ENCODE measurements around the gene SLC39A13. TPM values are rescaled to one million over a fixed set of nuclear protein-coding genes. Genes with fewer than 3 reads are reported as not detected.

Gene SLC39A13
- total and polyA plus RNA-seq, 8 donors = 29.6 to 66.1 (median 36.6) TPM

DNA sequence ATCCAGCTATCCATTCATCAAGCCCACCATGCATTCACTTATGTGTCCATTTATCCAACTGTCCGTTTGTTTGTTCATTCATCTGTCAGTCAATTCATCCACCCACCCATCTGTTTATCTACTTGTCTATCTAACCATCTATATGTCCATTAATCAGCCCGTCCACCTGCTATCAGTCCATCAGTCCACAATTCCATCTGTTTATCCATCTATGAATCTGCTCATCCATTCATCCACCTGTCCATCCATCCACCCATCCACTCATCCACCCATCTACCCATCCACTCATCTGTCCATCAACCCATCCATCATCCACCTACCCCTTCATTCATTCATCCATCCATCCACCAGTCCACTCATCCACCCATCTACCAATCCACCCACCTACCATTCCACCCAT is 29.1 kb upstream of the SLC39A13 start:
- peaks cover 0 to 24% of the 10 kb centered on the region in 2 donors for H3K36me3 ChIP-seq
- H3K27me3 ChIP-seq = no peaks in the 10 kb centered on the region
- no peaks in the 10 kb centered on the region for H3K9me3 ChIP-seq
- H3K27ac ChIP-seq = peak overlapping the region in 1 of 2 donors; percentile 93
- intact Hi-C loops (cut with DNase I) = loop anchor here in 1 of 2 donors (10.0 kb wide), 1 partner anchor 75 kb away; no protein-coding TSS in a partner anchor
- H3K4me1 ChIP-seq = peaks cover 0 to 35% of the 10 kb centered on the region in 2 donors
- DNase-seq (no peak), ATAC-seq (no peak)
- TF ChIP-seq, protein P1, sequence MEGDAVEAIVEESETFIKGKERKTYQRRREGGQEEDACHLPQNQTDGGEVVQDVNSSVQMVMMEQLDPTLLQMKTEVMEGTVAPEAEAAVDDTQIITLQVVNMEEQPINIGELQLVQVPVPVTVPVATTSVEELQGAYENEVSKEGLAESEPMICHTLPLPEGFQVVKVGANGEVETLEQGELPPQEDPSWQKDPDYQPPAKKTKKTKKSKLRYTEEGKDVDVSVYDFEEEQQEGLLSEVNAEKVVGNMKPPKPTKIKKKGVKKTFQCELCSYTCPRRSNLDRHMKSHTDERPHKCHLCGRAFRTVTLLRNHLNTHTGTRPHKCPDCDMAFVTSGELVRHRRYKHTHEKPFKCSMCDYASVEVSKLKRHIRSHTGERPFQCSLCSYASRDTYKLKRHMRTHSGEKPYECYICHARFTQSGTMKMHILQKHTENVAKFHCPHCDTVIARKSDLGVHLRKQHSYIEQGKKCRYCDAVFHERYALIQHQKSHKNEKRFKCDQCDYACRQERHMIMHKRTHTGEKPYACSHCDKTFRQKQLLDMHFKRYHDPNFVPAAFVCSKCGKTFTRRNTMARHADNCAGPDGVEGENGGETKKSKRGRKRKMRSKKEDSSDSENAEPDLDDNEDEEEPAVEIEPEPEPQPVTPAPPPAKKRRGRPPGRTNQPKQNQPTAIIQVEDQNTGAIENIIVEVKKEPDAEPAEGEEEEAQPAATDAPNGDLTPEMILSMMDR (IDR thresholded peaks at IDR 0.05) = no peak
- H3K4me3 ChIP-seq = no peak overlapping the region

DNA sequence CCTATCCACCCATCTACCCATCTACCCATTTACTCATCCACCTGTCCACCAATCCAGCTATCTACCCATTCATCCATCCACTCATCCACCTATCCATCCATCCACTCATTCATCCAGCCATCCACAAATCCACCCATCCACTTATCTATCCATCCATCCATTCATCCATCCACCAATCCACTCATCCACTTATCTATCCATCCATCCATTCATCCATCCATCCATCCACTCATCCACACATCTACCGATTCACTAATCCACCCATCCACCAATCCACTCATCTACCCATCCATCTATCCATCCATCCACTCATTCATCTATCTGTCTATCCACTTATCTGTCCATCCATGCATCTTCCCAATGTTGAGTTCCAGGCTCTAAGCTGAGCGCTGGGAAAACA is 28.3 kb upstream of the SLC39A13 start:
- intact Hi-C loops (cut with DNase I) = no loop called here

DNA sequence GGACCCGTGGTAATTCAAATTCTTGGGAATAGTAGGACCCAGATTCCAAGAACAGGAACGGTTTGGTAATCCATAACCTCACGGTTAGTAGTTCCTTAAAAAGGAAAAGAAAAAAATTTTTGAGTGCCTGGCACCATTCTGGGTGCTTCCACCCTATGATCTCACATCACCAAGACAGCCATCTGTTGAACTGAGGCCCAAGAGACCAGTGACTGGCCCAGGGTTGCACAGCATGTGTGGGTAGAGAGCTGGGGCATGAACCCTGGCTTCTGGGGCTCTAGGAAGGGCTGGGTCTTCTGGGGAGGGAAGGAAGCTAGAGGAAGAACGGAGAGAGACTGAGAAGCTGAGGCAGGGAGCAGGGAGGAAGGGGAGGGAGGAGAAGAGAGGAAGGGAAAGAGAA is 25.3 kb upstream of the SLC39A13 start:
- DNase-seq = no peak
- peak overlapping the region in 1 of 2 donors; percentile 64 for H3K27ac ChIP-seq
- H3K4me3 ChIP-seq = no peak overlapping the region
- no peaks in the 10 kb centered on the region for H3K27me3 ChIP-seq
- peaks cover 0 to 44% of the 10 kb centered on the region in 2 donors for H3K4me1 ChIP-seq
- TF ChIP-seq, protein P1 (IDR thresholded peaks at IDR 0.05) = no peak
- intact Hi-C loops (cut with DNase I) = no loop called here
- H3K36me3 ChIP-seq = peaks cover 0 to 6% of the 10 kb centered on the region in 2 donors
- ATAC-seq = peak; percentile 58
- H3K9me3 ChIP-seq = no peaks in the 10 kb centered on the region

More for the DNA sequence above, 28.3 kb upstream of the SLC39A13 start:
- H3K4me1 ChIP-seq = peaks cover 0 to 30% of the 10 kb centered on the region in 2 donors
- H3K27me3 ChIP-seq = no peaks in the 10 kb centered on the region
- DNase-seq (no peak), ATAC-seq (no peak)
- H3K27ac ChIP-seq = no peak overlapping the region
- no peaks in the 10 kb centered on the region for H3K9me3 ChIP-seq
- H3K4me3 ChIP-seq = no peak overlapping the region
- H3K36me3 ChIP-seq = peaks cover 0 to 16% of the 10 kb centered on the region in 2 donors
- TF ChIP-seq, protein P1 (IDR thresholded peaks at IDR 0.05) = no peak

DNA sequence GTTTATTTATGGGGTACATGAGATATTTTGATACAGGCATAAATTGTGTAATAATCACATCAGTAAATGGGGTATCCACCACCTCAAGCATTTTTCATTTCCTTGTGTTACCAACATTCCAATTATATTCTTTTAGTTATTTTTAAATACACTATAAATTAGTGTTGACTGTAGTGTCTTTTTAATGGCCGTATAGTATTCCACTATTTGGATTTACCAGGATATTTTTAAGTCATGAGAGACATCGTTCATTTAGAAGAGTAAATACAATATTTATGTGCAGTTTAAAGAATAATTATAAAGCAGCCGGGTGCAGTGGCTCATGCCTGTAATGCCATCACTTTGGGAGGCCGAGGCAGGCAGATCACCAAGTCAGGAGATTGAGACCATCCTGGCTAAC is 23.9 kb upstream of the SLC39A13 start:
- H3K9me3 ChIP-seq = no peaks in the 10 kb centered on the region
- H3K4me1 ChIP-seq = peaks cover 0 to 47% of the 10 kb centered on the region in 2 donors
- DNase-seq = no peak
- intact Hi-C loops (cut with DNase I) = no loop called here
- TF ChIP-seq, protein P1 (IDR thresholded peaks at IDR 0.05) = no peak
- ATAC-seq = no peak
- no peaks in the 10 kb centered on the region for H3K27me3 ChIP-seq
- H3K36me3 ChIP-seq = peaks cover 0 to 6% of the 10 kb centered on the region in 2 donors
- H3K27ac ChIP-seq = no peak overlapping the region
- no peak overlapping the region for H3K4me3 ChIP-seq

DNA sequence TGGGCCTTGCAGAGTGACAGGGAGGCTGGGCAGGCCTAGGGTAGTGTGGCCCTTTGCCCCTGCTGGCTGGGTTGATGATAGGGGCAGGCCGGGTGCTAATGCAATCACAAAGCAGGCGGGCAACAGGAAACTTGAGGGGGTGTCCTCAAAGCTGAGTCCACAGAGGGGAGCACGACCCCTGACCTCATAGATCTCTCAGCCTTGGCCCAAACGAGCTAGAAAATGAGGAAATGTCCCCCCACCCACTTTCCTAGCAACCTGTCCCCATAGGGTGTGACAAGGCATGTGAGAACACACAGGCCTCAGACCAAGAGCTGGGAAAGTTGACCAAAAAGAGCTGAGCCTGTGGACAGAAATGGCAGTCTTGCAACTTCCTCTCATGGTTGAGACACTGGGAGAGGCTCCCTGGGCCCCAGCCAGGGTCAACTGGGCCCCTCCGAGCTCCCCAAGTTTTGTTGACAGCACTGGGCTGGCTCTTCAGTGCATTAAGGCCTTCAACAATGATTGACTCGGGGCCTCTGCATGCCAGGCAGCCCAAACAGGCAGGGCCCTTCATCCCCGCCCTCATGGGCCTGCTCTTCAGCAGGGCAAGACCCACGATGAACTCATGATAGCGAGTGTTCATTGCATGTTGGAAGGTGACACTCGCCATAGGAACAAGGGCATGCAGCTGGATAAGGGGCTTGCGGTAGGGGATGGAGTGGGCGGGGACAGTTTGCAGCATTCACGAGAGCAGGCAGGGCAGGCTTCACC is 20.3 kb upstream of the SLC39A13 start:
- intact Hi-C loops (cut with DNase I) = no loop called here
- DNase-seq (peak in 2 of 4 donors; percentile 67 to 84), ATAC-seq (peak; percentile 39)
- Histone ChIP-seq H3K4me3 (no peak overlapping the region), H3K36me3 (no peaks in the 10 kb centered on the region), H3K9me3 (no peaks in the 10 kb centered on the region), H3K4me1 (peaks cover 0 to 69% of the 10 kb centered on the region in 2 donors), H3K27ac (peak overlapping the region; percentile 44 to 97), H3K27me3 (no peaks in the 10 kb centered on the region)
- TF ChIP-seq, protein P1 (IDR thresholded peaks at IDR 0.05) = no peak

All from left lung (tissue), 10 donors.